IMR-90 (cell line): Measurements from ENCODE around the gene TGM4. TPM values are rescaled to one million over a fixed set of nuclear protein-coding genes. Genes with fewer than 3 reads are reported as not detected.

Experiments
- ATAC-seq: fragments of 200-7000 bp; cut with Tn5 transposase; 2 replicates; pipeline ENCODE4 v1.9.1; 2020; ENCODE audit warnings: low read depth, mild to moderate bottlenecking, moderate library complexity
- BruUV-seq: library from RNA; stranded (reverse); fragments of 400-500 nt; replicated peaks from 2 replicates; lab custom pipeline; 2021; lab: Mats Ljungman, UMichigan
- CTCF ChIA-PET: fragments of 300-600 bp; formaldehyde crosslinking; extraction: SDS; loops from one replicate; lab custom pipeline; 2021; ENCODE audit warnings: antibody characterized with exemption; lab: Yijun Ruan, JAX
- POLR2A ChIA-PET: fragments of 300-600 bp; sonication (Branson Sonifier 250); formaldehyde crosslinking; loops from one replicate; lab custom pipeline; 2022; ENCODE audit warnings: antibody characterized with exemption; ENCODE audit not compliant: unreplicated experiment; lab: Charles Lee
- DNase-seq: peaks from one replicate; pipeline ENCODE4 v3.0.0; 2013
- H2AFZ ChIP-seq: replicated peaks from 2 replicates; pipeline ENCODE3; 2013; ENCODE audit warnings: low read length, mild to moderate bottlenecking; ENCODE audit not compliant: poor library complexity
- H2AK5ac ChIP-seq: 2 replicates; pipeline ENCODE4 v1.6.1; 2013; ENCODE audit warnings: low read depth, low read length, inconsistent platforms
- H2AK9ac ChIP-seq: replicated peaks from 2 replicates; pipeline ENCODE3; 2013; ENCODE audit warnings: mild to moderate bottlenecking, low read depth, low read length, moderate library complexity; ENCODE audit not compliant: poor library complexity
- H2BK120ac ChIP-seq: 2 replicates; pipeline ENCODE4 v1.6.1; 2013; ENCODE audit warnings: low read depth, low read length, inconsistent platforms
- H2BK15ac ChIP-seq: 3 replicates; pipeline ENCODE4 v1.6.1; 2013; ENCODE audit warnings: low read depth, low read length, inconsistent platforms
- H2BK20ac ChIP-seq: 2 replicates; pipeline ENCODE4 v1.6.1; 2013; ENCODE audit warnings: low read depth, mild to moderate bottlenecking, inconsistent platforms, low read length, moderate library complexity
- H2BK5ac ChIP-seq: 2 replicates; pipeline ENCODE4 v1.6.1; 2013; ENCODE audit warnings: mild to moderate bottlenecking, low read depth, low read length, inconsistent platforms; ENCODE audit not compliant: poor library complexity, severe bottlenecking
- H3K14ac ChIP-seq: replicated peaks from 2 replicates; pipeline ENCODE4 v1.6.1; 2013; ENCODE audit warnings: low read depth, low read length, inconsistent platforms
- H3K18ac ChIP-seq: 2 replicates; pipeline ENCODE4 v1.6.1; 2013; ENCODE audit warnings: low read depth, low read length, control low read depth
- H3K23ac ChIP-seq: 2 replicates; pipeline ENCODE4 v1.6.1; 2013; ENCODE audit warnings: low read depth, low read length, inconsistent platforms
- H3K27ac ChIP-seq: 2 replicates; pipeline ENCODE4 v1.5.1; 2013; ENCODE audit warnings: mild to moderate bottlenecking, control low read depth, low read length; ENCODE audit not compliant: insufficient read depth
- H3K27me3 ChIP-seq: 2 replicates; pipeline ENCODE4 v1.6.1; 2013; ENCODE audit warnings: low read length; ENCODE audit not compliant: control insufficient read depth, insufficient read depth
- H3K36me3 ChIP-seq: 2 replicates; pipeline ENCODE4 v1.6.1; 2013; ENCODE audit warnings: low read length, mixed read lengths; ENCODE audit not compliant: control insufficient read depth, insufficient read depth
- H3K4ac ChIP-seq: 2 replicates; pipeline ENCODE4 v1.6.1; 2013; ENCODE audit warnings: low read depth, low read length, inconsistent platforms
- H3K4me1 ChIP-seq: 2 replicates; pipeline ENCODE4 v1.6.1; 2013; ENCODE audit warnings: low read length, mixed read lengths; ENCODE audit not compliant: control insufficient read depth, insufficient read depth
- H3K4me2 ChIP-seq: 2 replicates; pipeline ENCODE4 v1.6.1; 2013; ENCODE audit warnings: low read depth, mild to moderate bottlenecking, control low read depth, low read length, moderate library complexity
- H3K4me3 ChIP-seq: 2 replicates; pipeline ENCODE4 v1.5.1; 2013; ENCODE audit warnings: low read depth, mild to moderate bottlenecking, control low read depth, low read length, moderate library complexity; ENCODE audit not compliant: insufficient read depth
- H3K56ac ChIP-seq: 2 replicates; pipeline ENCODE4 v1.6.1; 2013; ENCODE audit warnings: low read length, inconsistent platforms; ENCODE audit not compliant: insufficient read depth; ENCODE audit errors: extremely low read depth
- H3K79me1 ChIP-seq, 2 experiments: 2 replicates each; pipeline ENCODE4 v1.6.1; 2013; ENCODE audit warnings: low read length in 2 of 2, inconsistent platforms in 1 of 2, low read depth in 1 of 2
- H3K9ac ChIP-seq: 2 replicates; pipeline ENCODE4 v1.6.1; 2013; ENCODE audit warnings: low read depth, low read length, control low read depth
- H3K9me1 ChIP-seq: 2 replicates; pipeline ENCODE4 v1.6.1; 2013; ENCODE audit warnings: low read length, inconsistent platforms; ENCODE audit not compliant: insufficient read depth
- H3K9me3 ChIP-seq: 2 replicates; pipeline ENCODE4 v1.6.1; 2013; ENCODE audit warnings: low read length; ENCODE audit not compliant: control insufficient read depth, insufficient read depth
- H4K20me1 ChIP-seq: 2 replicates; pipeline ENCODE4 v1.6.1; 2013; ENCODE audit warnings: low read length, inconsistent platforms; ENCODE audit not compliant: insufficient read depth
- H4K5ac ChIP-seq: 2 replicates; pipeline ENCODE4 v1.6.1; 2013; ENCODE audit warnings: mild to moderate bottlenecking, low read depth, low read length, control low read depth
- H4K8ac ChIP-seq, 2 experiments: 2 replicates each; pipeline ENCODE4 v1.6.1; 2013; ENCODE audit warnings: low read depth in 2 of 2, low read length in 2 of 2, control low read depth in 1 of 2, inconsistent platforms in 1 of 2
- H4K91ac ChIP-seq: 2 replicates; pipeline ENCODE4 v1.6.1; 2013; ENCODE audit warnings: low read depth, low read length, inconsistent platforms; ENCODE audit not compliant: insufficient read depth
- BHLHE40 ChIP-seq: fragments of 150-350 bp; IDR thresholded peaks from 2 replicates; pipeline ENCODE4 v1.6.1; 2016; ENCODE audit warnings: mild to moderate bottlenecking, low read depth, low read length
- CEBPB ChIP-seq: IDR thresholded peaks from 2 replicates; pipeline ENCODE4 v1.6.1; 2012; ENCODE audit warnings: low read depth, low read length, improper control_type of control experiment
- FOS ChIP-seq: fragments of 150-350 bp; IDR thresholded peaks from 2 replicates; pipeline ENCODE4 v1.6.1; 2016; ENCODE audit warnings: low read depth, low read length
- POLR2A ChIP-seq: IDR thresholded peaks from 2 replicates; pipeline ENCODE4 v1.6.1; 2012; ENCODE audit warnings: mild to moderate bottlenecking, low read depth, low read length
- RCOR1 ChIP-seq: IDR thresholded peaks from 2 replicates; pipeline ENCODE4 v1.6.1; 2012; ENCODE audit warnings: mild to moderate bottlenecking, low read length, improper control_type of control experiment; ENCODE audit not compliant: insufficient replicate concordance
- whole genome bisulfite sequencing, 2 experiments: methylation state at CpG; one replicate each; pipeline versions ENCODE4 v1.1.5 to v1.1.7; 2013; ENCODE audit warnings: missing lambda C conversion rate in 2 of 2; ENCODE audit not compliant: insufficient read length in 1 of 2; ENCODE audit errors: extremely low coverage in 2 of 2; 5-methylcytosine and 5-hydroxymethylcytosine counted together
- dilution Hi-C: fragments of 300-500 bp; cut with HindIII; formaldehyde crosslinking; loops from one replicate; pipeline ENCODE4 v1.14.3; 2018; ENCODE audit warnings: low sequenced_read_pairs; ENCODE audit not compliant: unreplicated experiment
- in situ Hi-C: fragments of 300-500 bp; cut with MboI; formaldehyde crosslinking; loops from 3 replicates; pipeline ENCODE4 v1.14.3; 2019; ENCODE audit warnings: low sequenced_read_pairs, inconsistent platforms, mixed read lengths
- intact Hi-C: fragments of 100-400 bp; cut with micrococcal nuclease; formaldehyde crosslinking; loops from 2 replicates; pipeline ENCODE4 v1.10.0; 2022
- polyA plus RNA-seq, 3 experiments: library from polyadenylated mRNA; depleted of rRNA; stranded (reverse); fragments of >200 nt; gene quantifications; 2 replicates each; pipeline ENCODE4 v1.2.3, GENCODE V29; 2012; ENCODE audit warnings: low replicate concordance in 1 of 3
- total RNA-seq: library from RNA; depleted of rRNA; stranded (reverse); fragments of >200 nt; gene quantifications from 2 replicates; pipeline ENCODE4 v1.2.3, GENCODE V29; 2012

Gene TGM4
- total and polyA plus RNA-seq, 2 of the 4 experiments (the other 2 are of a cell fraction), result under 0.01 to 0.10 TPM

- H4K8ac ChIP-seq, result no peak overlapping the region
- no peak overlapping the region for H3K4ac ChIP-seq
- H2BK20ac ChIP-seq, result peak overlapping the region; percentile 33; the same call in 1 of the 2 replicates
- ATAC-seq (peak; percentile 37), DNase-seq (peak; percentile 72)
- intact Hi-C loops (no loop called here), dilution Hi-C loops (no loop called here), in situ Hi-C loops (loop anchor here (25.0 kb wide), 1 partner anchor 555 kb away; the partner anchor contains the start of gene TCAIM)
- no peak overlapping the region for H4K5ac ChIP-seq
- peak overlapping the region; percentile 66 for H2BK5ac ChIP-seq
- CTCF ChIA-PET, result interaction anchor here (0.6 kb wide), 1 partner anchor 237 kb away, joined by 6 read pairs; no protein-coding TSS in a partner anchor
- TF ChIP-seq POLR2A (no peak), BHLHE40 (no peak), FOS (peak; percentile 31; the same call in 1 of the 2 replicates), CEBPB (peak; percentile 70), RCOR1 (no peak)
- peak overlapping the region; percentile 55; the same call in 1 of the 2 replicates for H2BK120ac ChIP-seq
- H4K20me1 ChIP-seq, result no peaks in the 10 kb centered on the region
- no peak overlapping the region for H2AK9ac ChIP-seq
- no peak overlapping the region for H3K4me3 ChIP-seq
- H3K79me1 ChIP-seq, result peaks cover 0 to 4% of the 10 kb centered on the region in 2 experiments; a peak in 1 of 4 replicates
- H2AFZ ChIP-seq, result no peak overlapping the region
- H4K91ac ChIP-seq, result no peak overlapping the region
- no TSS peak for BruUV-seq
- H3K23ac ChIP-seq, result no peak overlapping the region
- H3K36me3 ChIP-seq, result no peaks in the 10 kb centered on the region
- 0 out of 2 replicates have a peak overlapping the region, but pooled peaks have one; percentile 30 for H3K14ac ChIP-seq
- 100% methylated on average over 1 of the region's 3 CpGs; no CpG with 5 or more reads in 1 of the 2 experiments for WGBS, 2 experiments
- peak overlapping the region; percentile 71; the same call in 1 of the 2 replicates for H3K18ac ChIP-seq
- no peak overlapping the region for H3K27ac ChIP-seq
- peaks cover 10% of the 10 kb centered on the region for H3K4me1 ChIP-seq
- H3K27me3 ChIP-seq, result no peaks in the 10 kb centered on the region
- POLR2A ChIA-PET, result no interaction called here
- H2BK15ac ChIP-seq, result 0 out of 3 replicates have a peak overlapping the region, but pooled peaks have one; percentile 2
- no peak overlapping the region; the same call in 1 of the 2 replicates for H3K56ac ChIP-seq
- H3K9me1 ChIP-seq, result peaks cover 10% of the 10 kb centered on the region; the same call in 1 of the 2 replicates
- peak overlapping the region; percentile 74; the same call in 1 of the 2 replicates for H3K4me2 ChIP-seq
- no peak overlapping the region for H2AK5ac ChIP-seq
- H3K9ac ChIP-seq, result no peak overlapping the region
- H3K9me3 ChIP-seq, result no peaks in the 10 kb centered on the region
Observed at GRCh38 chr3:44892689-44893088, 18.3 kb downstream of the TGM4 start.
